ENCODE measurements around the gene MIER1.

Gene MIER1

GRCh38 chr1:66925558-66925910 lies 744 bp downstream of the MIER1 start:
- Histone ChIP-seq H3K4me3 (ENCODE audit: extremely low read depth, insufficient read depth, low read length, poor library complexity, severe bottlenecking) (peak overlapping the region; percentile 56), H3K9me3 (ENCODE audit: control insufficient read depth, low read length) (no peaks in the 10 kb centered on the region), H3K4me1 (ENCODE audit: control insufficient read depth, insufficient read depth, low read length, poor library complexity, severe bottlenecking) (peaks cover 6% of the 10 kb centered on the region), H3K27ac (ENCODE audit: low read depth, low read length, severe bottlenecking) (peak overlapping the region; percentile 93), H3K36me3 (ENCODE audit: control insufficient read depth, insufficient read depth, low read length) (peaks cover 2% of the 10 kb centered on the region)
- 0 to 3% methylated on average over 8 of the region's 11 CpGs for WGBS, 2 experiments (ENCODE audit: insufficient coverage in 2 of 2)

GRCh38 chr1:66925944-66926343 lies 1.2 kb downstream of the MIER1 start:
- Histone ChIP-seq H3K36me3 (ENCODE audit: control insufficient read depth, insufficient read depth, low read length) (no peaks in the 10 kb centered on the region), H3K27ac (ENCODE audit: low read depth, low read length, severe bottlenecking) (peak overlapping the region; percentile 93), H3K9me3 (ENCODE audit: control insufficient read depth, low read length) (no peaks in the 10 kb centered on the region), H3K4me1 (ENCODE audit: control insufficient read depth, insufficient read depth, low read length, poor library complexity, severe bottlenecking) (peaks cover 6% of the 10 kb centered on the region), H3K4me3 (ENCODE audit: extremely low read depth, insufficient read depth, low read length, poor library complexity, severe bottlenecking) (peak overlapping the region; percentile 56)
- 2 to 11% methylated on average over 3 to 6 of the region's 9 CpGs for WGBS, 2 experiments (ENCODE audit: insufficient coverage in 2 of 2)

- Histone ChIP-seq H3K4me3 (ENCODE audit: extremely low read depth, insufficient read depth, low read length, poor library complexity, severe bottlenecking) (no peak overlapping the region), H3K9me3 (ENCODE audit: control insufficient read depth, low read length) (no peaks in the 10 kb centered on the region), H3K27ac (ENCODE audit: low read depth, low read length, severe bottlenecking) (no peak overlapping the region)
Observed at GRCh38 chr1:66927528-66927927, 2.7 kb downstream of the MIER1 start.

DNA sequence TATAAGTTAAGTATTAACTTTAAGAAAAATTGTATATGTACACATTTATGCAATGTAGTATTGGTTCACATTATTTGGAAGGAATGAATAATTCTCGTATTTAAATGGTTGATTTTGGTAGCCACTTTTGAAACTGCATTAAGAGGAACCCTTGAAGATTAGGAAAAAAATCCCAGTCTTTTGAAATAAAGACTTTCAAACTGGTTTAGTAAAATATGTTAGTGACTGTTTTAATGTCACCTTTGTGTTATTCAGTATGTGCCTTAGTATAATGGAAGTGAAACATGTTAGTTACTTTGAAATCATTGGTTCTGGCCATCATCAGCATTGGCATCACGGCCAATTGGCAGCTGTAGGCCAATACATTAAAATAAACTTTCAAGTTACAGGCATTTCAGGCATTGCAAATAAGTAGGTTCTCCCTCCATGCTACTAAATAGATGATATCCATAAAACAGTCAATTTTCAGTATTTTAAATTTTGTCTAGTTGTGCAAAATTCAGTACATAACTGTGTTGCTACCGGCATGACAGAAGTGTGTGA lies 4.4 kb downstream of the MIER1 start:
- Histone ChIP-seq H3K27ac (ENCODE audit: low read depth, low read length, severe bottlenecking) (no peak overlapping the region), H3K36me3 (ENCODE audit: control insufficient read depth, insufficient read depth, low read length) (peaks cover 1% of the 10 kb centered on the region)
- WGBS, 2 experiments (ENCODE audit: insufficient coverage in 2 of 2) = 85% methylated on average over 2 of the region's 3 CpGs; no CpG with 5 or more reads in 1 of the 2 experiments

More at GRCh38 chr1:66927528-66927927, 2.7 kb downstream of the MIER1 start:
- Histone ChIP-seq H3K4me1 (ENCODE audit: control insufficient read depth, insufficient read depth, low read length, poor library complexity, severe bottlenecking) (peaks cover 8% of the 10 kb centered on the region), H3K36me3 (ENCODE audit: control insufficient read depth, insufficient read depth, low read length) (no peaks in the 10 kb centered on the region)

DNA sequence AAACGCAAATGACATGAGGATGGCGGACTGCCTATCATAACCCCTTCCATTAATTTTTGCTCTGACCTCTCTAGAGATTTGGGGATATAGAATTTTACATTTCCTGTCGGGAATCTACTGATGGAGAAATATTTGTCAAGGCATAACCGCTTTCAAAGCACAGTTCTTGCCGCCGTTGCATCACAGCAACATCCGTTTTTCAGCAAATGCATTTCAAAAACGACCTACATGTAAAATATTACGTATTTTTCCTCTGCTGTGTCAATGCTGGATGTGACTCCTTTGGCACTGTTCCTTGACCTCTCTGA lies 4.9 kb downstream of the MIER1 start:
- no peaks in the 10 kb centered on the region for H3K9me3 ChIP-seq (ENCODE audit: control insufficient read depth, low read length)
- H3K36me3 ChIP-seq (ENCODE audit: control insufficient read depth, insufficient read depth, low read length) = peaks cover 3% of the 10 kb centered on the region
- no peak overlapping the region for H3K27ac ChIP-seq (ENCODE audit: low read depth, low read length, severe bottlenecking)
- peak overlapping the region; percentile 78 for H3K4me3 ChIP-seq (ENCODE audit: extremely low read depth, insufficient read depth, low read length, poor library complexity, severe bottlenecking)
- WGBS, 2 experiments (ENCODE audit: insufficient coverage in 2 of 2) = 40 to 45% methylated on average over 5 to 7 of the region's 9 CpGs
- H3K4me1 ChIP-seq (ENCODE audit: control insufficient read depth, insufficient read depth, low read length, poor library complexity, severe bottlenecking) = peaks cover 7% of the 10 kb centered on the region

More for the DNA sequence above, 4.4 kb downstream of the MIER1 start:
- Histone ChIP-seq H3K4me1 (ENCODE audit: control insufficient read depth, insufficient read depth, low read length, poor library complexity, severe bottlenecking) (peaks cover 5% of the 10 kb centered on the region), H3K4me3 (ENCODE audit: extremely low read depth, insufficient read depth, low read length, poor library complexity, severe bottlenecking) (peak overlapping the region; percentile 78), H3K9me3 (ENCODE audit: control insufficient read depth, low read length) (no peaks in the 10 kb centered on the region)

GRCh38 chr1:66929999-66930822 lies 5.4 kb downstream of the MIER1 start:
- Histone ChIP-seq H3K4me1 (ENCODE audit: control insufficient read depth, insufficient read depth, low read length, poor library complexity, severe bottlenecking) (peaks cover 7% of the 10 kb centered on the region), H3K36me3 (ENCODE audit: control insufficient read depth, insufficient read depth, low read length) (peaks cover 3% of the 10 kb centered on the region), H3K27ac (ENCODE audit: low read depth, low read length, severe bottlenecking) (peak overlapping the region; percentile 88), H3K4me3 (ENCODE audit: extremely low read depth, insufficient read depth, low read length, poor library complexity, severe bottlenecking) (peak overlapping the region; percentile 78), H3K9me3 (ENCODE audit: control insufficient read depth, low read length) (no peaks in the 10 kb centered on the region)
- WGBS, 2 experiments (ENCODE audit: insufficient coverage in 2 of 2) = 0% methylated on average over 17 to 43 of the region's 83 CpGs

- 0% methylated on average over 1 of the region's 6 CpGs; no CpG with 5 or more reads in 1 of the 2 experiments for WGBS, 2 experiments (ENCODE audit: insufficient coverage in 2 of 2)
- Histone ChIP-seq H3K27ac (ENCODE audit: low read depth, low read length, severe bottlenecking) (peak overlapping the region; percentile 88), H3K36me3 (ENCODE audit: control insufficient read depth, insufficient read depth, low read length) (peaks cover 3% of the 10 kb centered on the region), H3K4me3 (ENCODE audit: extremely low read depth, insufficient read depth, low read length, poor library complexity, severe bottlenecking) (peak overlapping the region; percentile 78), H3K4me1 (ENCODE audit: control insufficient read depth, insufficient read depth, low read length, poor library complexity, severe bottlenecking) (peaks cover 7% of the 10 kb centered on the region), H3K9me3 (ENCODE audit: control insufficient read depth, low read length) (no peaks in the 10 kb centered on the region)
Observed at GRCh38 chr1:66930823-66931174, 6.0 kb downstream of the MIER1 start.

GRCh38 chr1:66931590-66931989 lies 6.8 kb downstream of the MIER1 start:
- 20 to 29% methylated on average over 3 to 4 of the region's 4 CpGs for WGBS, 2 experiments (ENCODE audit: insufficient coverage in 2 of 2)
- no peak overlapping the region for H3K27ac ChIP-seq (ENCODE audit: low read depth, low read length, severe bottlenecking)
- no peaks in the 10 kb centered on the region for H3K9me3 ChIP-seq (ENCODE audit: control insufficient read depth, low read length)
- peaks cover 7% of the 10 kb centered on the region for H3K4me1 ChIP-seq (ENCODE audit: control insufficient read depth, insufficient read depth, low read length, poor library complexity, severe bottlenecking)
- peaks cover 3% of the 10 kb centered on the region for H3K36me3 ChIP-seq (ENCODE audit: control insufficient read depth, insufficient read depth, low read length)
- peak overlapping the region; percentile 78 for H3K4me3 ChIP-seq (ENCODE audit: extremely low read depth, insufficient read depth, low read length, poor library complexity, severe bottlenecking)

DNA sequence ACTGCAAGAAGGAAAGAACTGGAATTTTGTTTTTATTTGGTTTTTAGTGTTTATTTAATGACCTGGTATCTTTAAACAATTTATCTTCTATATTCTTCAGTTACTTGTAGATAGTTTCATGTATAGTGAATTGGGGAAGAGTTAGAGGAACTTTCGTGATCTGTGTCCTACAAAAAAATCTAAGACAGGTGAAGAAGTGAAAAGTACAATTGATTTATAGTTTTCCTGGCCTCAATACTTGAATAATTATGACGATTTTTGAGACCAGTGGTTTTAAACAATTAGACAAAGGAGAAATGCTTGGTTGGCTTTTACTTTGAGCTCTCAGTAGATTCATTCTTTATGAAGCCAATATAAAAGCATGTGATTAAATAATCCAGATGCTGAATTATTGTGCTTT lies 7.5 kb downstream of the MIER1 start:
- Histone ChIP-seq H3K36me3 (ENCODE audit: control insufficient read depth, insufficient read depth, low read length) (peaks cover 3% of the 10 kb centered on the region), H3K4me3 (ENCODE audit: extremely low read depth, insufficient read depth, low read length, poor library complexity, severe bottlenecking) (no peak overlapping the region)
- 50 to 71% methylated on average over 1 to 2 of the region's 2 CpGs for WGBS, 2 experiments (ENCODE audit: insufficient coverage in 2 of 2)

GRCh38 chr1:66933887-66934700 lies 9.3 kb downstream of the MIER1 start:
- Histone ChIP-seq H3K27ac (ENCODE audit: low read depth, low read length, severe bottlenecking) (no peak overlapping the region), H3K4me3 (ENCODE audit: extremely low read depth, insufficient read depth, low read length, poor library complexity, severe bottlenecking) (no peak overlapping the region), H3K9me3 (ENCODE audit: control insufficient read depth, low read length) (no peaks in the 10 kb centered on the region), H3K4me1 (ENCODE audit: control insufficient read depth, insufficient read depth, low read length, poor library complexity, severe bottlenecking) (peaks cover 7% of the 10 kb centered on the region), H3K36me3 (ENCODE audit: control insufficient read depth, insufficient read depth, low read length) (peaks cover 3% of the 10 kb centered on the region)
- 83% methylated on average over 1 of the region's 7 CpGs; no CpG with 5 or more reads in 1 of the 2 experiments for WGBS, 2 experiments (ENCODE audit: insufficient coverage in 2 of 2)

More for the DNA sequence above, 7.5 kb downstream of the MIER1 start:
- Histone ChIP-seq H3K9me3 (ENCODE audit: control insufficient read depth, low read length) (no peaks in the 10 kb centered on the region), H3K4me1 (ENCODE audit: control insufficient read depth, insufficient read depth, low read length, poor library complexity, severe bottlenecking) (peaks cover 7% of the 10 kb centered on the region), H3K27ac (ENCODE audit: low read depth, low read length, severe bottlenecking) (no peak overlapping the region)

Measured in mesodermal cell (in vitro differentiated cells).